Transverse colon (tissue), 4 donors: Measurements from ENCODE around the gene CCDC88B. TPM values are rescaled to one million over a fixed set of nuclear protein-coding genes. Genes with fewer than 3 reads are reported as not detected.
A peak's percentile ranks its signal among the peaks of the same experiment; 100 is the strongest.

Experiments
- DNase-seq: peaks from one replicate; pipeline ENCODE4 v3.0.0-alpha.2; 2019
- H3K27ac ChIP-seq, 4 donors: fragments of 200-600 bp; sonication (generic); 2 replicates each; pipeline ENCODE4 v1.5.1; 2016 to 2018; ENCODE audit warnings: inconsistent platforms in 4 of 4
- H3K27me3 ChIP-seq: fragments of 200-600 bp; sonication (generic); 2 replicates; pipeline ENCODE4 v1.5.1; 2017; ENCODE audit warnings: inconsistent platforms
- H3K36me3 ChIP-seq, 4 donors: fragments of 200-600 bp; sonication (generic); 2 replicates each; pipeline ENCODE4 v1.5.1; 2017 to 2019; ENCODE audit warnings: inconsistent platforms in 4 of 4
- H3K4me1 ChIP-seq, 4 donors: fragments of 200-600 bp; sonication (generic); 2 replicates each; pipeline ENCODE4 v1.5.1; 2017 to 2020; ENCODE audit warnings: inconsistent platforms in 4 of 4
- H3K4me3 ChIP-seq, 4 donors: fragments of 200-600 bp; sonication (generic); 1 replicate in 1 of 4; 2 replicates in 3 of 4; pipeline versions ENCODE4 v1.5.1 to v1.6.1; 2017 to 2019; ENCODE audit warnings: inconsistent platforms in 4 of 4
- H3K9me3 ChIP-seq, 2 donors: fragments of 200-600 bp; sonication (generic); 2 replicates each; pipeline ENCODE4 v1.5.1; 2017 to 2019; ENCODE audit warnings: inconsistent platforms in 2 of 2
- CTCF ChIP-seq, 5 experiments: fragments of 200-600 bp in 3 of 5; fragments of 450-650 bp in 2 of 5; sonication (generic) in 3 of 5; IDR thresholded peaks; 1 replicate in 2 of 5; 2 replicates in 3 of 5; pipeline ENCODE4 v1.5.1; 2016 to 2017; ENCODE audit warnings: antibody characterized with exemption in 5 of 5, inconsistent platforms in 3 of 5, mild to moderate bottlenecking in 2 of 5, moderate library complexity in 1 of 5
- EP300 ChIP-seq: sonication (generic); formaldehyde crosslinking; IDR thresholded peaks from one replicate; pipeline ENCODE4 v1.6.1; 2017; ENCODE audit warnings: antibody characterized with exemption, low read depth
- POLR2A ChIP-seq: fragments of 450-650 bp; IDR thresholded peaks from one replicate; pipeline ENCODE4 v1.6.1; 2016; ENCODE audit warnings: antibody characterized with exemption, mild to moderate bottlenecking, moderate library complexity
- POLR2AphosphoS5 ChIP-seq, 3 donors: sonication (generic); formaldehyde crosslinking; IDR thresholded peaks; one replicate each; pipeline ENCODE4 v1.6.1; 2016; ENCODE audit warnings: antibody characterized with exemption in 3 of 3
- WGBS, 2 donors: methylation state at CpG; one replicate each; pipeline ENCODE4 v1.1.5; 2018; ENCODE audit warnings: low coverage in 1 of 2; 5-methylcytosine and 5-hydroxymethylcytosine counted together
- in situ Hi-C, 4 donors: fragments of 200-750 bp; cut with MboI; loops; one replicate each; pipeline versions ENCODE4 v1.15.0 to v1.15.1; 2017; ENCODE audit warnings: low sequenced_read_pairs in 3 of 4, low pct_ligation_motif_present in 1 of 4, low pct_unique_long_range_greater_than_20kb in 1 of 4
- intact Hi-C: fragments of 100-400 bp; cut with DNase I; formaldehyde crosslinking; loops from one replicate; pipeline ENCODE4 v1.15.1; 2023; ENCODE audit warnings: low total_unique reads
- total RNA-seq, 4 donors: library from RNA; depleted of rRNA; stranded (reverse); fragments of >200 nt; gene quantifications; one replicate each; pipeline ENCODE4 v1.1.0, GENCODE V29; 2016

The CCDC88B gene
- total RNA-seq, 4 donors from 2014 or later: 24.8 to 203 (median 47.1) TPM

GRCh38 chr11:64298966-64299846 lies 40.8 kb upstream of the CCDC88B start:
- peaks cover 73% of the 10 kb centered on the region for H3K27me3 ChIP-seq
- no peak overlapping the region for H3K27ac ChIP-seq
- in situ Hi-C loops (loop anchor here in 2 of 4 donors (5.0 to 10.0 kb wide), 2 partner anchors 94 to 97 kb away; partner anchors contain the start of gene FERMT3 (in 1 of the 2)), intact Hi-C loops (no loop called here)
- H3K36me3 ChIP-seq: no peaks in the 10 kb centered on the region
- no peaks in the 10 kb centered on the region for H3K9me3 ChIP-seq
- TF ChIP-seq CTCF (IDR thresholded peaks at IDR 0.05) (peak in 1 of 5 experiments; percentile 11), POLR2AphosphoS5 (IDR thresholded peaks at IDR 0.05) (no peak), POLR2A (no peak)
- DNase-seq: peak; percentile 57
- 5% methylated on average over 36 of the region's 60 CpGs; no CpG with 5 or more reads in 1 of the 2 donors for WGBS, 2 donors
- H3K4me1 ChIP-seq: peaks cover 18 to 28% (median 27%) of the 10 kb centered on the region in 4 donors
- H3K4me3 ChIP-seq: peak overlapping the region in 3 of 4 donors; percentile 21 to 50 (median 37)

GRCh38 chr11:64299847-64300648 lies 40.0 kb upstream of the CCDC88B start, which contains the start of gene CATSPERZ:
CATSPERZ (plus strand) TSS chr11:64300358; CDS start chr11:64300411, 53 bp downstream.
- Histone ChIP-seq H3K4me1 (peaks cover 18 to 29% (median 28%) of the 10 kb centered on the region in 4 donors), H3K27ac (peak within 1 kb of the TSS in 1 of 4 donors; percentile 3), H3K4me3 (peak within 1 kb of the TSS in 3 of 4 donors; percentile 21 to 50 (median 37)), H3K27me3 (peaks cover 65% of the 10 kb centered on the region), H3K36me3 (no peaks in the 10 kb centered on the region), H3K9me3 (no peaks in the 10 kb centered on the region)
- 8% methylated on average over 54 of the region's 54 CpGs; no CpG with 5 or more reads in 1 of the 2 donors for WGBS, 2 donors
- TF ChIP-seq POLR2AphosphoS5 (IDR thresholded peaks at IDR 0.05) (no peak), POLR2A (no peak), EP300 (no peak)
- intact Hi-C loops (loop anchor here (5.0 kb wide), 1 partner anchor 48 kb away; the partner anchor contains the start of gene PLCB3), in situ Hi-C loops (loop anchor here (5.0 to 10.0 kb wide), 2 partner anchors 95 to 98 kb away; partner anchors contain the start of gene FERMT3 (in 1 of the 4))
- DNase-seq: no peak

DNA sequence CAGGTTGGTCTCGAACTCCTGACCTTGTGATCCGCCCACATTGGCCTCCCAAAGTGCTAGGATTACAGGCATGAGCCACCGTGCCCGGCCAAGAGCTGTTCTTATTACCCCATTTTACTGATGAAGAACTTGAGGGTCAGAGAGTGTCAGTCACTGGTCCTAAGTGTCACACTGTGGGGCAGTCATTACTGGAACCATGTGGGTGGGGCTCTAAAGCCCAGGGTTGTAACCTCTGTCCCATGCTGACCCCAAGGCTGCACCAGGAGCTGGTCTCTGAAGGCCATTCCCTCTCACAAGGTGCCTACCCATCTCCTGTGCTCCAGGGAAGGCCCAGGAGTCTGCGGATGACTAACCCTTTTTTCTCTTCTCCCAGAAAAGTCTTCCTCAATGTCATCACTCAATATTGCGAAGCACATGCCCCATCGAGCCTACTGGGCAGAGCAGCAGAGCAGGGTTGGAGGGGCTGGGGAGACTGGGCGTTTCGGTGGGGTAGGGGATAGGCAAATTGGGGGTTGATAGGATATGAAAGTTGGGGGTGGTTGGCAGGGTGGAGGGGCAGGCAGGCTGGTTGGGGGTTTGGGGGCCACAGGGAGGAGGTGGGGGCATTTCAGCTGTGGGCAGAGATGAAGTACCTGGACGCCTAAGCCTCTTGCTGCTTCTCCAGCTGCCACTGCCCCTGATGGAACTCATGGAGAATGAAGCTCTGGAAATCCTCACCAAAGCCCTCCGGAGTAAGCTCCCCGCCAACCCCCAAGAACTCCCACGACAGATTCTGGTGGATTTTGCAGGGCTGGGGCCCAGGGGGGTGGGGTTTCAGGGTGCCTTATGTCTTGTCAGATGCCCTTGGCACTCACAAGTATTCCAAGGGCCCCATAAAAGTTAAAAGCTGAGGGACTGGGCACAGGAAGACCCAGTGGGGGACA lies 36.6 kb upstream of the CCDC88B start:
- in situ Hi-C loops: loop anchor here in 2 of 4 donors (5.0 kb wide), 1 partner anchor 101 kb away; no protein-coding TSS in a partner anchor

More for the DNA sequence above, 36.6 kb upstream of the CCDC88B start:
- Histone ChIP-seq H3K4me1 (peaks cover 22 to 51% (median 45%) of the 10 kb centered on the region in 4 donors), H3K27ac (peak overlapping the region; percentile 90 to 99 (median 98)), H3K27me3 (peaks cover 33% of the 10 kb centered on the region), H3K9me3 (no peaks in the 10 kb centered on the region), H3K36me3 (no peaks in the 10 kb centered on the region), H3K4me3 (peak overlapping the region in 1 of 4 donors; percentile 65)
- WGBS, 2 donors: 82% methylated on average over 13 of the region's 13 CpGs; no CpG with 5 or more reads in 1 of the 2 donors
- no peak for DNase-seq
- intact Hi-C loops: loop anchor here (5.0 kb wide), 1 partner anchor 51 kb away; the partner anchor contains the start of gene PLCB3
- TF ChIP-seq CTCF (IDR thresholded peaks at IDR 0.05) (no peak), POLR2AphosphoS5 (IDR thresholded peaks at IDR 0.05) (no peak), POLR2A (no peak), EP300 (no peak)
